ENCODE measurements around the gene MAPRE2. TPM values are rescaled to one million over a fixed set of nuclear protein-coding genes. Genes with fewer than 3 reads are reported as not detected.

Gene MAPRE2
- total RNA-seq, 2 donors from 2014 or later, result 31.8 to 54.2 TPM

- H3K9me3 ChIP-seq, result no peaks in the 10 kb centered on the region
- no peak for TF ChIP-seq CTCF (IDR thresholded peaks at IDR 0.05)
- no peaks in the 10 kb centered on the region for H3K4me1 ChIP-seq (ENCODE audit: control insufficient read depth in 1 of 2, low read depth in 2 of 2)
- H3K27ac ChIP-seq, result no peak overlapping the region
- ATAC-seq (ENCODE audit: insufficient number of reproducible peaks, low FRiP score, low read depth) (no peak), DNase-seq (ENCODE audit: low spot score) (no peak)
- H3K4me3 ChIP-seq, result no peak overlapping the region
- peaks cover 12% of the 10 kb centered on the region for H3K36me3 ChIP-seq
- no peaks in the 10 kb centered on the region for H3K27me3 ChIP-seq (replicated peaks; ENCODE audit: insufficient read depth)
These were observed 93.0 kb downstream of the MAPRE2 start for GRCh38 chr18:35134190-35134730.

GRCh38 chr18:35134791-35135531 is 93.7 kb downstream of the MAPRE2 start:
- Histone ChIP-seq H3K4me3 (no peak overlapping the region), H3K9me3 (no peaks in the 10 kb centered on the region), H3K27me3 (replicated peaks; ENCODE audit: insufficient read depth) (no peaks in the 10 kb centered on the region), H3K27ac (no peak overlapping the region), H3K36me3 (peaks cover 7% of the 10 kb centered on the region), H3K4me1 (ENCODE audit: control insufficient read depth in 1 of 2, low read depth in 2 of 2) (no peaks in the 10 kb centered on the region)
- TF ChIP-seq CTCF (IDR thresholded peaks at IDR 0.05), result no peak
- no peak for DNase-seq (ENCODE audit: low spot score)
- ATAC-seq (ENCODE audit: insufficient number of reproducible peaks, low FRiP score, low read depth), result no peak

- H3K36me3 ChIP-seq, result peaks cover 7% of the 10 kb centered on the region
- no peaks in the 10 kb centered on the region for H3K27me3 ChIP-seq (replicated peaks; ENCODE audit: insufficient read depth)
- DNase-seq (ENCODE audit: low spot score), result no peak
- H3K9me3 ChIP-seq, result no peaks in the 10 kb centered on the region
- H3K27ac ChIP-seq, result no peak overlapping the region
- no peak overlapping the region for H3K4me3 ChIP-seq
- no peak for ATAC-seq (ENCODE audit: insufficient number of reproducible peaks, low FRiP score, low read depth)
- H3K4me1 ChIP-seq (ENCODE audit: control insufficient read depth in 1 of 2, low read depth in 2 of 2), result no peaks in the 10 kb centered on the region
- no peak for TF ChIP-seq CTCF (IDR thresholded peaks at IDR 0.05)
These were observed 95.0 kb downstream of the MAPRE2 start for GRCh38 chr18:35136248-35136647.

GRCh38 chr18:35136885-35137284 is 95.7 kb downstream of the MAPRE2 start:
- Histone ChIP-seq H3K4me1 (ENCODE audit: control insufficient read depth in 1 of 2, low read depth in 2 of 2) (no peaks in the 10 kb centered on the region), H3K4me3 (no peak overlapping the region), H3K36me3 (peaks cover 7% of the 10 kb centered on the region), H3K9me3 (no peaks in the 10 kb centered on the region), H3K27me3 (replicated peaks; ENCODE audit: insufficient read depth) (no peaks in the 10 kb centered on the region), H3K27ac (no peak overlapping the region)
- ATAC-seq (ENCODE audit: insufficient number of reproducible peaks, low FRiP score, low read depth), result no peak
- no peak for DNase-seq (ENCODE audit: low spot score)
- no peak for TF ChIP-seq CTCF (IDR thresholded peaks at IDR 0.05)

GRCh38 chr18:35137632-35138031 is 96.4 kb downstream of the MAPRE2 start:
- ATAC-seq (ENCODE audit: insufficient number of reproducible peaks, low FRiP score, low read depth) (no peak), DNase-seq (ENCODE audit: low spot score) (no peak)
- no peaks in the 10 kb centered on the region for H3K9me3 ChIP-seq
- no peak overlapping the region for H3K4me3 ChIP-seq
- no peak for TF ChIP-seq CTCF (IDR thresholded peaks at IDR 0.05)
- H3K4me1 ChIP-seq (ENCODE audit: control insufficient read depth in 1 of 2, low read depth in 2 of 2), result no peaks in the 10 kb centered on the region
- H3K27me3 ChIP-seq (replicated peaks; ENCODE audit: insufficient read depth), result no peaks in the 10 kb centered on the region
- H3K36me3 ChIP-seq, result peaks cover 2% of the 10 kb centered on the region
- H3K27ac ChIP-seq, result no peak overlapping the region

Measured in thoracic aorta (tissue), 2 donors.